Retinal pigment epithelial cell (primary cell): ENCODE measurements around the gene ZC3H7A.
"Not testable (repeated sequence)": the region's sequence is repeated elsewhere in the genome, so short reads cannot be mapped to it uniquely, and the experiment has no call there.

Experiments used
- DNase-seq: peaks from one replicate; pipeline ENCODE4 v3.0.0-alpha.2; 2010; ENCODE audit warnings: low read depth
- H3K4me3 ChIP-seq: 2 replicates; pipeline ENCODE4 v1.5.1; 2011; ENCODE audit warnings: mild to moderate bottlenecking, low read length, control low read depth, moderate library complexity
- CTCF ChIP-seq: conservative IDR thresholded peaks from 2 replicates; pipeline ENCODE4 v1.5.1; 2011; ENCODE audit warnings: low read depth, low read length, control low read depth, inconsistent platforms

Gene ZC3H7A

GRCh38 chr16:11792410-11793241, 4.4 kb downstream of the ZC3H7A start:
- no peak for DNase-seq
- no peak for TF ChIP-seq CTCF
- H3K4me3 ChIP-seq, result no peak overlapping the region

- no peak overlapping the region for H3K4me3 ChIP-seq
- no peak for TF ChIP-seq CTCF
These were observed 5.8 kb downstream of the ZC3H7A start for GRCh38 chr16:11791144-11791828.

GRCh38 chr16:11788914-11789313, 8.1 kb downstream of the ZC3H7A start:
- TF ChIP-seq CTCF, result no peak
- DNase-seq, result no peak
- H3K4me3 ChIP-seq, result no peak overlapping the region

More at GRCh38 chr16:11791144-11791828, 5.8 kb downstream of the ZC3H7A start:
- DNase-seq, result no peak

- not testable (repeated sequence) for DNase-seq, H3K4me3 ChIP-seq
These were observed 12.0 kb downstream of the ZC3H7A start for GRCh38 chr16:11784980-11785599.

GRCh38 chr16:11784381-11784780, 12.7 kb downstream of the ZC3H7A start:
- H3K4me3 ChIP-seq, DNase-seq: not testable (repeated sequence)

GRCh38 chr16:11784038-11784369, 13.1 kb downstream of the ZC3H7A start:
- no peak for TF ChIP-seq CTCF
- no peak for DNase-seq

GRCh38 chr16:11783319-11784037, 13.6 kb downstream of the ZC3H7A start:
- peak overlapping the region; percentile 22 for H3K4me3 ChIP-seq
- TF ChIP-seq CTCF, result no peak
- DNase-seq, result peak; percentile 48

More at GRCh38 chr16:11784038-11784369, 13.1 kb downstream of the ZC3H7A start:
- H3K4me3 ChIP-seq, result peak overlapping the region; percentile 13
